ENCODE results near the gene DONSON. TPM values are rescaled to one million over a fixed set of nuclear protein-coding genes. Genes with fewer than 3 reads are reported as not detected.

DONSON gene
- total and polyA plus RNA-seq, 12 donors, result 3.3 to 17.9 (median 5.6) TPM

DNA sequence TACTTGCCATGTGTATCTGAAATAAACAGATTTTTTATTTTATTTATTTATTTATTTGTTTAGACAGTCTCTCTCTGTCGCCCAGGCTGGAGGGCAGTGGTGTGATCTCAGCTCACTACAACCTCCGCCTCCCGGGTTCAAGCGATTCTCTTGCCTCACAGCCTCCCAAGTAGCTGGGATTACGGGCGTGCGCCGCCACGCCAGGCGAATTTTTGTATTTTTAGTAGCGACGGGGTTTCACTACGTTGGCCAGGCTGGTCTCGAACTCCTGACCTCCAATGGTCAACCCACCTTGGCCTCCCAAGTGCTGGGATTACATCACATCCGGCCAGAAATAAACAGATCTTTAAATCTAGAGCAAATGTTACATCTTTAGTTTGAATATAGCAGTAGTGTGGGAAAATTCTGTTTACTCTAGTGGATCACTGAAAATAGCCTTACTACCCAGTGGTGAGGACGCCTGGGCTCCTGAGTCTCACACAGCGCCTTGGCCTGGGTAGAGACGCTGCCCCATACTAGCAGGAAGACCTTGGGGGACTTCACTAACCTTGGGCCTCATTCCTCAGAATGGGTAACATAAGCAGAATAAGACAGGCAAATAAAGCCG is 47.3 kb downstream of the DONSON start:
- 54% methylated on average over 19 of the region's 19 CpGs for WGBS, 2 donors
- Histone ChIP-seq H3K27ac (peak overlapping the region; percentile 83 to 100 (median 99)), H3K4me1 (peaks cover 0 to 39% (median 34%) of the 10 kb centered on the region in 9 donors), H3K4me3 (peak overlapping the region; percentile 73 to 85 (median 78)), H3K9me3 (no peaks in the 10 kb centered on the region), H3K36me3 (peaks cover 0 to 33% (median 26%) of the 10 kb centered on the region in 9 donors), H3K27me3 (no peaks in the 10 kb centered on the region)
- intact Hi-C loops (cut with DNase I), result loop anchor here in 3 of 10 donors (5.0 kb wide), 2 partner anchors 46 to 64 kb away; partner anchors contain the start of genes DONSON (in 2 of the 3) and TMEM50B (in 1 of the 3)
- TF ChIP-seq CTCF (IDR thresholded peaks at IDR 0.05), result no peak
- ATAC-seq (no peak), DNase-seq (no peak)

DNA sequence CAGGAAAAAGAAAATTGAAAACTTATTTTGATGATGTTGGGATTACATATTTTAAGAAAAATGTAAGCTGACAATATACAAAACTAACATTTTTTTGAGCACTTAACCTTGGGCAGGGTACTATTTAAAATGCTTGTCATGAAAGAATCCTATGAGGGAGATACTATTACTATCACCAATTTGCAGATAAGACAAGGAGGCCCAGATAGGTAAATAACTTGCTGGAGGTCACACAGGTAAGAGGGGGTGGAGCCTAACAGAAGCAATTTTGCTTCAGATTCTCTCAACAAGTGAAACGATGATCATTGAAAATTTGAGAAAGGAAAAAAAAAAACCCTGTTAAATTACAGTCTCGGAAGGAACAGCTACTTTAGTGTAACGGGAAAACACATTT is 47.8 kb downstream of the DONSON start:
- H3K36me3 ChIP-seq, result peaks cover 0 to 36% (median 28%) of the 10 kb centered on the region in 9 donors
- no peaks in the 10 kb centered on the region for H3K27me3 ChIP-seq
- peak overlapping the region in 6 of 10 donors; percentile 73 to 80 (median 76) for H3K4me3 ChIP-seq
- ATAC-seq, result no peak
- H3K9me3 ChIP-seq, result no peaks in the 10 kb centered on the region
- no peak for DNase-seq
- no peak for TF ChIP-seq CTCF (IDR thresholded peaks at IDR 0.05)
- peak overlapping the region in 6 of 10 donors; percentile 83 to 100 (median 99) for H3K27ac ChIP-seq
- intact Hi-C loops (cut with DNase I), result loop anchor here in 3 of 10 donors (5.0 kb wide), 2 partner anchors 47 to 63 kb away; partner anchors contain the start of genes DONSON (in 2 of the 3) and TMEM50B (in 1 of the 3)
- peaks cover 0 to 34% (median 29%) of the 10 kb centered on the region in 9 donors for H3K4me1 ChIP-seq
- WGBS, 2 donors, result 84 to 85% methylated on average over 3 of the region's 3 CpGs

DNA sequence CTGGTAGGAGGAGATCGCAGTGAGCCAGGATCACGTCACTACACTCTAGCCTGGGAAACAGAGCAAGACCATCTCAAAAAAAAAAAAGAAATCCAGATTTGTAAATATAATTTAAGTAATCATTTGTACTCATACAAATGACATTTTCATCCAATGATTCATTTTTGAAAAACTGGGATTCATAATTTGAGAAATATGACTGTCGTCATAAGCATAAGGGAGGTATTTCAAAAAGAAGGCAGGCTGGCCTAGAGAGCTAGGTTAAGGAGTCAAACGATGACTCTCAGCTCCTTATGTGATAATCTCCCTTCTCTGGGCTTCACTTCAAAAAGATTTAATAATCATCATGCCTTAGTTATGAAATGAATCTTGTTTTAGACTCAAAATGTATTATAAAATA is 48.9 kb downstream of the DONSON start:
- intact Hi-C loops (cut with DNase I), result loop anchor here in 3 of 10 donors (5.0 kb wide), 2 partner anchors 48 to 62 kb away; partner anchors contain the start of genes DONSON (in 2 of the 3) and TMEM50B (in 1 of the 3)
- Histone ChIP-seq H3K4me1 (peaks cover 0 to 23% (median 18%) of the 10 kb centered on the region in 9 donors), H3K27ac (no peak overlapping the region), H3K36me3 (peaks cover 0 to 47% (median 31%) of the 10 kb centered on the region in 9 donors), H3K4me3 (no peak overlapping the region), H3K9me3 (no peaks in the 10 kb centered on the region), H3K27me3 (no peaks in the 10 kb centered on the region)
- TF ChIP-seq CTCF (IDR thresholded peaks at IDR 0.05), result no peak
- ATAC-seq, result no peak
- DNase-seq, result no peak
- WGBS, 2 donors, result 83 to 87% methylated on average over 4 of the region's 4 CpGs

GRCh38 chr21:33537212-33537611 is 51.3 kb downstream of the DONSON start:
- Histone ChIP-seq H3K36me3 (peaks cover 0 to 71% (median 41%) of the 10 kb centered on the region in 9 donors), H3K9me3 (no peaks in the 10 kb centered on the region), H3K27me3 (no peaks in the 10 kb centered on the region), H3K27ac (no peak overlapping the region), H3K4me1 (peaks cover 0 to 15% (median 12%) of the 10 kb centered on the region in 9 donors), H3K4me3 (no peak overlapping the region)
- 97% methylated on average over 2 of the region's 2 CpGs for WGBS, 2 donors
- no peak for TF ChIP-seq CTCF (IDR thresholded peaks at IDR 0.05)
- ATAC-seq (no peak), DNase-seq (no peak)
- intact Hi-C loops (cut with DNase I), result no loop called here

Measured in heart right ventricle (tissue), 16 donors.